ENCODE data around the gene SLC2A11.

The SLC2A11 gene

DNA sequence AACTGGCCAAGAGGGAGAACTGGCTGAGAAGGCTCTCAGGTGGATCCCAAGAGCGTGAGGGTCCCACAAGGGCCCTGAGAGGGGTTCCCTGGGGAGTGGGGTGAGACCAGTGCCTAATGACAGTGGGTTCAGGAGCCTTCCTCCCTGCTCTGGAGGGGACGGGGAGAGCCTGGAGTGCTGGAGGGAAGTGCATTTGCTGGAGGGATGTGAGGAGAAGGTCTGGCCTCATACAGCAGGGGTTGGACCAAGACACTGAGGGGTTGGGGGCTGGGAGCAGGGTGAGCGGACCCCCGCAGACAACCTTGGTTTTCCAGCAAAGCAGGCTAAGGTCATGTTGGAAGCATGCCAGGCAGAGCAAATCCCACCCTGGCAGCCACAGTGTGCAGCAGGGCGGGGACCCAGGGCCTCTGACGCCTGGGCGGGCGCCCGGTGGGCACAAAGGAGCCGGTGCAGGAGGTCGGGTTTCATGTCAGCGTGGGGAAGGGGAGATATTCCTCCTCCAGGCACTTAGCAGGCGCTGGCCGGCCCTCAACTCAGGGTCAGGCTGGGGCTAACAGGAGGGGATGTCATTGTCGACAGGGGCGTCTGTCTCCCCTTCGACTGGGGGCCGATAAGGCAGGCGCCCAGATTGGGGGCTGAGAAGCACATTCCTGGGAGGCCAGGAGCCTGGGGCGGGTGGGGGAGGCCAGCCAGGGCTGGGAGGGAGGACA is 15.8 kb upstream of the SLC2A11 start:
- DNase-seq (ENCODE audit: low spot score), result no peak
- TF ChIP-seq, protein P1, sequence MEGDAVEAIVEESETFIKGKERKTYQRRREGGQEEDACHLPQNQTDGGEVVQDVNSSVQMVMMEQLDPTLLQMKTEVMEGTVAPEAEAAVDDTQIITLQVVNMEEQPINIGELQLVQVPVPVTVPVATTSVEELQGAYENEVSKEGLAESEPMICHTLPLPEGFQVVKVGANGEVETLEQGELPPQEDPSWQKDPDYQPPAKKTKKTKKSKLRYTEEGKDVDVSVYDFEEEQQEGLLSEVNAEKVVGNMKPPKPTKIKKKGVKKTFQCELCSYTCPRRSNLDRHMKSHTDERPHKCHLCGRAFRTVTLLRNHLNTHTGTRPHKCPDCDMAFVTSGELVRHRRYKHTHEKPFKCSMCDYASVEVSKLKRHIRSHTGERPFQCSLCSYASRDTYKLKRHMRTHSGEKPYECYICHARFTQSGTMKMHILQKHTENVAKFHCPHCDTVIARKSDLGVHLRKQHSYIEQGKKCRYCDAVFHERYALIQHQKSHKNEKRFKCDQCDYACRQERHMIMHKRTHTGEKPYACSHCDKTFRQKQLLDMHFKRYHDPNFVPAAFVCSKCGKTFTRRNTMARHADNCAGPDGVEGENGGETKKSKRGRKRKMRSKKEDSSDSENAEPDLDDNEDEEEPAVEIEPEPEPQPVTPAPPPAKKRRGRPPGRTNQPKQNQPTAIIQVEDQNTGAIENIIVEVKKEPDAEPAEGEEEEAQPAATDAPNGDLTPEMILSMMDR (IDR thresholded peaks at IDR 0.05), result no peak
- Histone ChIP-seq H3K27ac (no peak overlapping the region), H3K4me3 (no peak overlapping the region)

DNA sequence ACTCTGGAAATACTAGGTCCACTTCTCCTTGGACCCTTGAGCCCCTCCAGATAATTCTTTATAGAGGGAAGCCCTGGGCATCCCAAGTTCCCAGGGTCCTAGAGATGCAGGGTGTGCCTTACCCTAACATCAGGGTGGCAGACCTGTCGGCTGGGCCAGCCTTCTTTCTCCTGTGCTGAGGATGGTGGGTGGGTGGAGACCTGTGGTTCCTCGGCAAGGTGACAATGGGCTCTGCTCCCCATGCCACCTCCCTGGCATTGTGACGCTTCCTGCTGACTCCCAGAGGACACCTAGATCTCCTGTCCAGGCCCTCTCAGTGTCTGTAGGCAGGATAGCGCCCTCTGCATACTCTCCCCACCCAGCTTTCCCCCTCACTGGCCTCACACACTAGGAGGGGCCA is 15.1 kb upstream of the SLC2A11 start:
- no peak for DNase-seq (ENCODE audit: low spot score)
- TF ChIP-seq, protein P1 (IDR thresholded peaks at IDR 0.05), result no peak

DNA sequence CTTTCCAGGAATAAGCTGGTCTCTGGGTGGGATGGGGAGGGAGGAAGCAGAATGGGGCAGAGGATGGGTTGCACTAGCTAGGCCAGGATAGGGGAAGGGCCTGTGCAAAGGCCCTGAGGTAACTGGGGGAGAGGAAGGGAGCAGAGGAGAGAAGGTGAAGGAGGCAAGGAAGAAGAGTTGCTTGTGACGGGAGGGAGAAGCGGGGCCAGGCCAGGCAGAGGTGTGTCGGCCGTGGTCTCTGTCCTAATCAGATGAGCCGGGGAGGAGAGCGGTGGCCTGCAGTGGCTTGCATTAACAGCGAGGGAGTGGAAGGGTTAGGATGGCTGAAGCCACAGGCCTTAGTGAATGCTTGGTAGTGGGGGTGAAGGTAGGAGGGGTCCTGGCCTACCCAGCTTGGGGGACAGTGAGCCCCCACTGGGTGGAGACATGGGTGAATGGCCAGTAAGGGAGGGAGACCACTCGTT is 12.9 kb upstream of the SLC2A11 start:
- TF ChIP-seq, protein P1 (IDR thresholded peaks at IDR 0.05), result no peak
- no peak for DNase-seq (ENCODE audit: low spot score)
- no peak overlapping the region for H3K4me3 ChIP-seq
- H3K27ac ChIP-seq, result peak overlapping the region in 1 of 2 donors; percentile 26

More for the DNA sequence above, 15.1 kb upstream of the SLC2A11 start:
- H3K27ac ChIP-seq, result no peak overlapping the region
- no peak overlapping the region for H3K4me3 ChIP-seq

DNA sequence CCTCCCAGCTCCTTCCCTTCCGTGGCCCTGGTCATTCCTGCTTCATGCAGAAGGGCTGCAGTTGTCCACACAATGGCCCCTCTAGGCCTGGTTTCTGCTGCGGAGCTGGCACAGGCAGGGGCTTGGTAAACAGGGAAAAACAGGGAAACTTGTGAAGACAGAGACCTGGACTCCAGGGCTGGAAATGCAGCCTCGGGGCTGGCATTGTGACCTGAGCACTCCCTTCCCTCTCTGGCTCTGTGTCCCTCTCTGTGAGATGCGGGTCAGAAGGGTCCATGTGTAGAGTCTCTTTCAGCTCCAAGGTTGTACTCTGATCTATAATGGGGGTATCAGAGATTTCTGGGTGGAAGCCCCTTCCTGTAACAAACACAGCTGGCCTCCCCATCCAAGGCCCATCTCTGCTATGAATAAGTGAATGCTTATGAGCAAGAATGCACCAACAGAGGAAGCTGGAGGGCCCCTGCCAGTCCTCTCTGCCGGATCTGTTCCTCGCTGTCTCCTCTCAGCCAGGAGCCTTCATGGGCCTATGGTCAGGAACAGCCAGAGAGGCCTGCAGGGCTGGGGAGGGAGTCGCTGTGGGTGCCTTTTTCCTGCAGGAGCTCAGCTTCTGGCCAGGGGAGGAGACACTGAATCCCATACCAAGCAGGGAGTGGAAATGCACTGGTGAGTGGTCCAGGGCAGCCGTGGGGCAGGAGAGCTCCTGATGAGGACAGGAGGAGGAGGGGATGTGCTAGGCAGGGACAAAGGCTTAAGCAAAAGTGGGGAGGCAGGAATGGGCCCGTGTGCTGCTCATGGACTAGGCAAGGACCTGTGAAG is 12.2 kb upstream of the SLC2A11 start:
- Histone ChIP-seq H3K4me3 (no peak overlapping the region), H3K27ac (peak overlapping the region in 1 of 2 donors; percentile 66)
- TF ChIP-seq, protein P1 (IDR thresholded peaks at IDR 0.05), result no peak
- no peak for DNase-seq (ENCODE audit: low spot score)

DNA sequence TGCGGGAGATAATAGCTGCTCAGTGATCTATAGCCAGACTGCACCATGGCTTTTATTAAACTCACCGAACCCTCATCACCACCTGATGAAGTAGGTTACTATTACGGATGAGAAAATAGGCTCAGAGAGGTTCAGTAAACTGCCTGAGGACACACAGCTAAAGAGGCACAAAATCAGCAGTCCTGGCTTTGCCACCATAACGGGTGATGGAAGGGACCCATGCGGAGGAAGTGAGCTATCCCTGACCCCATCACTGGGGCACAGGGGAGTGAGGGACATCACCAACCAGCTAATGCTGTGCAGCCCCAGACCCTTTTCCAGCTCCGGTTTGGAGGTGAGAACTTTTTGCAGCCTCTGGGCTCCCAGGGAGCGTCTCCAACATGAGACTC is 11.6 kb upstream of the SLC2A11 start:
- TF ChIP-seq, protein P1 (IDR thresholded peaks at IDR 0.05), result no peak
- DNase-seq (ENCODE audit: low spot score), result no peak
- Histone ChIP-seq H3K4me3 (no peak overlapping the region), H3K27ac (peak overlapping the region; percentile 1 to 66)

DNA sequence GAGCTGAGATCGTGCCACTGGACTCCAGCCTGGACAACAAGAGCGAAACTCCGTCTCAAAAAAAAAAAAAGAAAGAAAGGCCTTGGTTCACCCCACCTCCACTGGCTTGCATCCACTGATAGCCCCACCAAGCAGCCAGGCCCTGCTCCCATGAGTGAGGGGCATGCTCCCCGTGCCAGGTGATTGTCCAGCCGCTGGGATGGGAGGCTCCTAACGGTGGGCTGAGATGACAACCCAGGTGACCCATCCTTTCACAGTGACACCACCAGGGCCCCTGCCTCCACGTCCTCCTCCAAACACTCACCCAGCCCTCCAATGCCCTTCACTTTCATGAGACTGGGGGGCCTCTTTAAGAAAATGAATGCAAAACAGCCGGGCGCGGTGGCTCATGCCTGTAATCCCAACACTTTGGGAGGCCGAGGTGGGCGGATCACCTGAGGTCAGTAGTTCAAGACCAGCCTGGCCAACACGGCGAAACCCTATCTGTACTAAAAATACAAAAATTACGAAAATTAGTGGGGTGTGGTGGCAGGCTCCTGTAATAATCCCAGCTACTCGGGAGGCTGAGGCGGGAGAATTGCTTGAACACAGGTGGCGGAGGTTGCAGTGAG is 10.3 kb upstream of the SLC2A11 start:
- TF ChIP-seq, protein P1 (IDR thresholded peaks at IDR 0.05), result no peak
- no peak overlapping the region for H3K4me3 ChIP-seq
- no peak for DNase-seq (ENCODE audit: low spot score)
- no peak overlapping the region for H3K27ac ChIP-seq
